HAP-1 (cell line): ENCODE measurements around the gene ENPEP.

Experiments used
- DNase-seq, 2 experiments: peaks; one replicate each; pipeline ENCODE4 v3.0.0-alpha.2; 2016 to 2020; ENCODE audit warnings: low spot score in 2 of 2
- H3K27me3 ChIP-seq: fragments of 250-450 bp; sonication (Bioruptor Pico); 2 replicates; pipeline ENCODE4 v1.5.1; 2020; ENCODE audit warnings: low read depth, mild to moderate bottlenecking, moderate library complexity
- H3K36me3 ChIP-seq: fragments of 250-450 bp; sonication (Bioruptor Pico); replicated peaks from 2 replicates; pipeline ENCODE4 v1.5.1; 2020; ENCODE audit warnings: mild to moderate bottlenecking
- H3K4me1 ChIP-seq: fragments of 250-450 bp; sonication (Bioruptor Pico); 2 replicates; pipeline ENCODE4 v1.5.1; 2020; ENCODE audit warnings: mild to moderate bottlenecking
- H3K4me3 ChIP-seq: fragments of 250-450 bp; sonication (Bioruptor Pico); 2 replicates; pipeline ENCODE4 v1.5.1; 2020; ENCODE audit warnings: mild to moderate bottlenecking, moderate library complexity
- H3K9me3 ChIP-seq: fragments of 250-450 bp; sonication (Bioruptor Pico); 2 replicates; pipeline ENCODE4 v1.5.1; 2020; ENCODE audit warnings: mild to moderate bottlenecking, moderate library complexity
- in situ Hi-C: fragments of 300-500 bp; cut with MboI; formaldehyde crosslinking; loops from 3 replicates; pipeline ENCODE4 v1.14.3; 2020; ENCODE audit warnings: low sequenced_read_pairs, inconsistent platforms, mixed read lengths

ENPEP gene

DNA sequence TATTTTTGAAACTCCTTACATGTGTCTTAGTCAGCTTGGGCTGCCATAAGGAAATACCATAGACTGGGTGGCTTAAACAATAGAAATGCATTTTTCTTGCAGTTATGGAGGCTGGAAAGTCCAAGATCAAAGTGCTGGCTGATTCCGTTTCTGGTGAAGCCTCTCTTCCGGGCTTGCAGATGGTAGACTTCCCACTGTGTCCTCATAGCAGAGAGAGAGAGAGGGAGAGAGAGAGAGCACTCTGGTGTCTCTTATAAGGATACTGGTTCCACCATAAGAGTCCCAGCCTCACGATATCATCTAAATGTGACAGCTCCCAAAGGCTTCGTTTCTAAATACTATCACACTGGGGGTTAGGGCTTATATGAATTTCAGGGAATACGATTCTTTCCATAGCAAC, 39.7 kb downstream of the ENPEP start:
- DNase-seq = no peak
- peaks cover 2% of the 10 kb centered on the region; the same call in 1 of the 2 replicates for H3K4me1 ChIP-seq
- H3K4me3 ChIP-seq = peak overlapping the region; percentile 28
- H3K36me3 ChIP-seq = no peaks in the 10 kb centered on the region
- in situ Hi-C loops = loop anchor here (5.0 to 25.0 kb wide), 2 partner anchors 508 to 1103 kb away; no protein-coding TSS in a partner anchor
- no peaks in the 10 kb centered on the region for H3K9me3 ChIP-seq
- no peaks in the 10 kb centered on the region for H3K27me3 ChIP-seq

- peak overlapping the region; percentile 28 for H3K4me3 ChIP-seq
- in situ Hi-C loops = loop anchor here (5.0 to 25.0 kb wide), 2 partner anchors 509 to 1104 kb away; no protein-coding TSS in a partner anchor
Observed at GRCh38 chr4:110516106-110516922, 40.4 kb downstream of the ENPEP start.

DNA sequence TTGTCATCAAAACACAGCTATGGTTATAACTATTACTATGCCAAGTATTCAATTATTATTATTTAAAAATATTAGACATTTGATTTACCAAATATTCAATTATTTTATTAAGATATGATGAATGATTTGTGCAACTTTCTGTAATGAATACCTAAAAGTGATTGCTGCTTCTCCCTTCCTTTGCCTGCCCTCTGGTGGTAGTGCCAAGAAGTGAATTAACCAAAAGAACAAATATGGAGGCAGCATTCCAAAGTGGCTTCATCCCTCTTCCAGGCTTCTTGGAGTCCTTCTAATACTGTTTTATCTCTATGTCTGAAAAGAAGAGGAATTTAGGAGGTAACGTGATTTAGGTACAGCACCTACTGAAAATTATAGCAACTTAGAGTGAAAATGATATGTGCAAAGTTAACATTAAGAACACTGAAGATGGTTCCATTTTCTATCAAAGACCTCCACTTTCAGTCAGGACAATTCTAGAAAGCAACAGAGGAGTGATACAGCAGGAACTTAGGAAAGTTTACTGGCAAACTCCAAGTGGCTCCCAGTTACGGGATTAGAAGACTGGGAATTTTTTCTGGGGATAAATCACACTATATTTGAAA, 43.0 kb downstream of the ENPEP start:
- no peaks in the 10 kb centered on the region for H3K36me3 ChIP-seq
- no peaks in the 10 kb centered on the region for H3K9me3 ChIP-seq
- in situ Hi-C loops = loop anchor here (5.0 to 25.0 kb wide), 2 partner anchors 512 to 1107 kb away; no protein-coding TSS in a partner anchor
- no peaks in the 10 kb centered on the region for H3K27me3 ChIP-seq
- H3K4me1 ChIP-seq = peaks cover 2% of the 10 kb centered on the region; the same call in 1 of the 2 replicates
- DNase-seq = peak; percentile 34 to 70
- no peak overlapping the region for H3K4me3 ChIP-seq

More at GRCh38 chr4:110516106-110516922, 40.4 kb downstream of the ENPEP start:
- peaks cover 2% of the 10 kb centered on the region; the same call in 1 of the 2 replicates for H3K4me1 ChIP-seq
- no peaks in the 10 kb centered on the region for H3K9me3 ChIP-seq
- no peaks in the 10 kb centered on the region for H3K36me3 ChIP-seq
- peak; percentile 83 to 89 for DNase-seq
- H3K27me3 ChIP-seq = no peaks in the 10 kb centered on the region

- H3K27me3 ChIP-seq = no peaks in the 10 kb centered on the region
- H3K9me3 ChIP-seq = no peaks in the 10 kb centered on the region
- in situ Hi-C loops = loop anchor here (25.0 kb wide), 1 partner anchor 1109 kb away; no protein-coding TSS in a partner anchor
- DNase-seq = no peak
- no peaks in the 10 kb centered on the region for H3K36me3 ChIP-seq
- no peak overlapping the region for H3K4me3 ChIP-seq
- peaks cover 2% of the 10 kb centered on the region; the same call in 1 of the 2 replicates for H3K4me1 ChIP-seq
Observed at GRCh38 chr4:110520886-110521285, 44.9 kb downstream of the ENPEP start.

DNA sequence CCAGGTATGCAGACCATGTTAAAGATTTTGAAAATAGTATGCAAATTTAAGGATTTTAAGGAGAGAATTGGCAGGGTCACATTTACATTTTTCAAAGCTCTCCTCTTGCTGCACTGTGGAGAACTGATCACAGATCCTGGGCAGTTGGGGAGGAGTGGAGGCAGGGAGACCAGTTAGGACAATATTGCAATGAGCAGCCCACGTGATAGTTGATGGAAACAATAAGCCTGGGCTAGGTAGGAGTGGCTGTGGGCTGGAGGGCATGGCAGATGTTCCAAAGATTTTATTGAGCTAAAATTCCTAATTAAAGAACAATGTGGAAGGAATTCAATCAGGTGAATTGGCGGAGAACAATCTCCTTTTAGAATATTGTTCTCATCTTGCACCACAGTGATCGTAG, 50.6 kb downstream of the ENPEP start:
- in situ Hi-C loops = no loop called here
- Histone ChIP-seq H3K4me3 (no peak overlapping the region), H3K27me3 (no peaks in the 10 kb centered on the region), H3K9me3 (no peaks in the 10 kb centered on the region), H3K4me1 (peaks cover 4% of the 10 kb centered on the region; the same call in 1 of the 2 replicates), H3K36me3 (no peaks in the 10 kb centered on the region)
- no peak for DNase-seq

- no peak overlapping the region for H3K4me3 ChIP-seq
- H3K9me3 ChIP-seq = no peaks in the 10 kb centered on the region
- DNase-seq = no peak
- no peaks in the 10 kb centered on the region for H3K36me3 ChIP-seq
- in situ Hi-C loops = no loop called here
- H3K27me3 ChIP-seq = no peaks in the 10 kb centered on the region
- H3K4me1 ChIP-seq = peaks cover 4% of the 10 kb centered on the region; the same call in 1 of the 2 replicates
Observed at GRCh38 chr4:110527156-110527555, 51.2 kb downstream of the ENPEP start.

- H3K27me3 ChIP-seq = no peaks in the 10 kb centered on the region
- no peaks in the 10 kb centered on the region for H3K9me3 ChIP-seq
- no peak for DNase-seq
- H3K4me3 ChIP-seq = no peak overlapping the region
- H3K4me1 ChIP-seq = peaks cover 5% of the 10 kb centered on the region; the same call in 1 of the 2 replicates
- in situ Hi-C loops = no loop called here
- H3K36me3 ChIP-seq = no peaks in the 10 kb centered on the region
Observed at GRCh38 chr4:110532901-110533589, 57.1 kb downstream of the ENPEP start.

GRCh38 chr4:110533590-110533910, 57.6 kb downstream of the ENPEP start:
- H3K4me1 ChIP-seq = peaks cover 5% of the 10 kb centered on the region; the same call in 1 of the 2 replicates
- DNase-seq = no peak
- in situ Hi-C loops = no loop called here
- no peaks in the 10 kb centered on the region for H3K36me3 ChIP-seq
- H3K9me3 ChIP-seq = no peaks in the 10 kb centered on the region
- no peaks in the 10 kb centered on the region for H3K27me3 ChIP-seq
- H3K4me3 ChIP-seq = no peak overlapping the region

DNA sequence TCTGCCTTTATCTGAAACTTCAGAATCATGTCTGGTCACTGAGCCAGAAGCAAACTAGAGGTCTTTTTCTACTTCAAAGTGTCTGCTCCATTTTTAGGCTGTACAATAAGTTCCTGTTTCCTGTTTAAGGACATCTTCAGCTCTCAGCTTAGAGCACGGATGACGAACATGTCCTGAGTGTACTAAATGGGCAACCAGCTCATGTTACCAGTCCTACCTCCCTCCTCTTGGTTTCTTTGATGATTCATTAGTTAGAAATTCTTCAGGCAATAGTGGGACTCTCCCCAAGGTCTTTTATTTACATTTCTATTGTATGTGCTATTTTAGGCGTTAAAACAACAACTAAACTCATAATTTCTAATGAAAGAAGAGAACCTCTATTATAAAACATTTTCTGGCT, 58.0 kb downstream of the ENPEP start:
- DNase-seq = peak; percentile 15 to 57
- H3K36me3 ChIP-seq = no peaks in the 10 kb centered on the region
- no peaks in the 10 kb centered on the region for H3K9me3 ChIP-seq
- peaks cover 5% of the 10 kb centered on the region; the same call in 1 of the 2 replicates for H3K4me1 ChIP-seq
- no peak overlapping the region for H3K4me3 ChIP-seq
- no peaks in the 10 kb centered on the region for H3K27me3 ChIP-seq
- in situ Hi-C loops = no loop called here

DNA sequence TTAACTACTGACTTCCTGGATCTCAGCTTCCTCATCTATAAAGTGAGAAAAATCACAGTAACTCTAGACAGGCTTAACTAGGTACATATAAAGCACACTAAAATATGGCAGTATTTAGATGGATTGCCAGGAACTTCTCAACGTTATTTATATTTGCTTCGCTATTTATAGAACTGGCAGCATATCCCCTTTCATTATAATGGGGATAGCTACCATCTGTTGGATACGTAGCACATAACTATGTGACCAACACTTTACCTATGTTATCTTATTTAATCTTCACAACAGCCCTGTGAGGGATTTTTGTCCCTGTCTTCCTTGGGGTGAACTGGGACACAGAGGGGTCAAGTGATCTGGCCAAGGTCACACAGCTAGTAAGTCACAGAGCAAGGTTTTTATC, 64.6 kb downstream of the ENPEP start:
- in situ Hi-C loops = no loop called here
- no peaks in the 10 kb centered on the region for H3K9me3 ChIP-seq
- H3K4me1 ChIP-seq = no peaks in the 10 kb centered on the region
- no peaks in the 10 kb centered on the region for H3K36me3 ChIP-seq
- H3K27me3 ChIP-seq = no peaks in the 10 kb centered on the region
- no peak overlapping the region for H3K4me3 ChIP-seq
- DNase-seq = no peak

DNA sequence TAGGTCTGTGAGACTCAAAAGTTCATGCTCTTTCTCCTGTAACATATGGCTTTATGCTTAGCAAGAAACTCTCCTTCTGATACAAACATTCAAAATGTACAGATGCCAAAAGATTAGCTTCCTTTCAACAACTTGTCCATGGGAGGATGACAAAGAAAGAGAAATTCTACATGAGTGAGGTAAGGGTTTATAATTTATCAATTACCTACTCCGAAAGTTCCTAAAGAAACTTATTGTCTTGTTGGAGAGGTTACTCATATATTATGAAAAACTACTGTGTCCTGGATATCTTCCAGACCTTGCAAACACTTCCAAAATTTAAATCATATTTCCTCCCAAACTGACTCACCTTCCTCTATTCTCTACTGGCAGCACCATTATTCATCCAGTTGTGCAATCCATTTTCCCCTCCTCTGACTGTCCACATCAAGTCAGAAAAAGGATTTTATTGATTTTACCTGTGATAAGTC, 65.1 kb downstream of the ENPEP start:
- in situ Hi-C loops = no loop called here
- no peaks in the 10 kb centered on the region for H3K27me3 ChIP-seq
- no peaks in the 10 kb centered on the region for H3K9me3 ChIP-seq
- H3K4me1 ChIP-seq = no peaks in the 10 kb centered on the region
- no peaks in the 10 kb centered on the region for H3K36me3 ChIP-seq
- no peak overlapping the region for H3K4me3 ChIP-seq
- DNase-seq = no peak

DNA sequence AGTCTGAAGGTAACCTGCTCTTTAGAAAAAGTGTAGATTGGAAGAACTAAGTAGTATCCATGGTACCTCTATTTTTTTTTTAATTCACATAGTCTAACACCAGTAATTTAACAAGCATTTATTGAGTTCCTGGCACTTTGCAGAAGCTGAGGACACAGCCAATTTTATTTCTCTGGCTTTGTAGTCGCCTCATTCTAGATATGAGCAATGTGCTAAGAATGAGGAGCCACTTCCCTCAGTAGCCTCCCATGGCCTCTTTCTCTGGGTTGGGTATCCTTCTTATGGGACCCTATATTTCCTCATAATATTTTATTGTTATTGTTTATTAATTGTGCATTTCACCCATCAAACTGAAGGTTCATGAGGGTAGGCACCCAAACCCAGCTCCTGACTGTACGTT, 67.6 kb downstream of the ENPEP start:
- in situ Hi-C loops = no loop called here
- Histone ChIP-seq H3K4me1 (no peaks in the 10 kb centered on the region), H3K4me3 (no peak overlapping the region), H3K36me3 (no peaks in the 10 kb centered on the region), H3K27me3 (no peaks in the 10 kb centered on the region), H3K9me3 (no peaks in the 10 kb centered on the region)
- DNase-seq = no peak

DNA sequence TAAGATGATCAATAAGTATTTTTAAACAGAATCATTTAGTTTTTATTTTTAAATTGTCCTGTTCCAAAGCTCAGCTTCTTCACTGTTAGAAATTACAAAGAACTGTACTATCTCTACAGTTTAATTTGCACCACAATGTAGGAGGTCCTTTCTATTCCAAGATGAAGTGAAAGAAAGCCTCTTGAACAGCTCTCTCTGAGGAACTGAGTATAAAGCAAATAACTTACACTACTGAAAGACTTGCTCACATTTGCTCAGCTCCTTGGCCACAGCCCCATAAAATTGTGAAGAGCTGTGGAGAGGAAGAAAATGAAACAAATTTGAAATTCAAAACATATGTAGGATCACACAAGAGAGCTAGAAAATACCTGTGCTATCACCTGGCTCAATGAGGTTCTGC, 68.6 kb downstream of the ENPEP start:
- Histone ChIP-seq H3K36me3 (no peaks in the 10 kb centered on the region), H3K9me3 (no peaks in the 10 kb centered on the region), H3K4me3 (no peak overlapping the region), H3K27me3 (no peaks in the 10 kb centered on the region), H3K4me1 (no peaks in the 10 kb centered on the region; the same call in 1 of the 2 replicates)
- DNase-seq = no peak
- in situ Hi-C loops = no loop called here
